ENCODE results near the gene DTX1.
A peak's percentile ranks its signal among the peaks of the same experiment; 100 is the strongest.
"Not testable (repeated sequence)": the region's sequence is repeated elsewhere in the genome, so short reads cannot be mapped to it uniquely, and the experiment has no call there.

DTX1 gene

GRCh38 chr12:113136128-113136989 is 79.8 kb downstream of the DTX1 start:
- DNase-seq (ENCODE audit: low read depth in 3 of 3), result peak in 2 of 3 experiments; percentile 22 to 68

GRCh38 chr12:113136990-113137511 is 80.5 kb downstream of the DTX1 start:
- DNase-seq (ENCODE audit: low read depth in 3 of 3), result no peak

GRCh38 chr12:113137861-113138783 is 81.6 kb downstream of the DTX1 start:
- no peak for DNase-seq (ENCODE audit: low read depth in 3 of 3)

- no peak for DNase-seq (ENCODE audit: low read depth in 3 of 3)
Observed at GRCh38 chr12:113138826-113139225, 82.3 kb downstream of the DTX1 start.

GRCh38 chr12:113140706-113141105 is 84.2 kb downstream of the DTX1 start:
- no peak for DNase-seq (ENCODE audit: low read depth in 3 of 3)

GRCh38 chr12:113141716-113142115 is 85.2 kb downstream of the DTX1 start:
- DNase-seq (ENCODE audit: low read depth in 3 of 3), result not testable (repeated sequence)

- no peak for DNase-seq (ENCODE audit: low read depth in 3 of 3)
Observed at GRCh38 chr12:113142173-113142885, 85.8 kb downstream of the DTX1 start.

GRCh38 chr12:113142886-113143332 is 86.4 kb downstream of the DTX1 start:
- DNase-seq (ENCODE audit: low read depth in 3 of 3), result no peak

- no peak for DNase-seq (ENCODE audit: low read depth in 3 of 3)
Observed at GRCh38 chr12:113143959-113144358, 87.4 kb downstream of the DTX1 start.

- no peak for DNase-seq (ENCODE audit: low read depth in 3 of 3)
Observed at GRCh38 chr12:113144806-113145205, 88.3 kb downstream of the DTX1 start.

- no peak for DNase-seq (ENCODE audit: low read depth in 3 of 3)
Observed at GRCh38 chr12:113145720-113146551, 89.4 kb downstream of the DTX1 start.

GRCh38 chr12:113146999-113147398 is 90.5 kb downstream of the DTX1 start:
- DNase-seq (ENCODE audit: low read depth in 3 of 3), result no peak
